GM19455 (cell line): ENCODE data around the gene STARD10.

Experiments
- ATAC-seq: cut with Tn5 transposase; IDR thresholded peaks from one replicate; pipeline ENCODE4 v1.9.1; 2021; ENCODE audit not compliant: unreplicated experiment

STARD10 gene

DNA sequence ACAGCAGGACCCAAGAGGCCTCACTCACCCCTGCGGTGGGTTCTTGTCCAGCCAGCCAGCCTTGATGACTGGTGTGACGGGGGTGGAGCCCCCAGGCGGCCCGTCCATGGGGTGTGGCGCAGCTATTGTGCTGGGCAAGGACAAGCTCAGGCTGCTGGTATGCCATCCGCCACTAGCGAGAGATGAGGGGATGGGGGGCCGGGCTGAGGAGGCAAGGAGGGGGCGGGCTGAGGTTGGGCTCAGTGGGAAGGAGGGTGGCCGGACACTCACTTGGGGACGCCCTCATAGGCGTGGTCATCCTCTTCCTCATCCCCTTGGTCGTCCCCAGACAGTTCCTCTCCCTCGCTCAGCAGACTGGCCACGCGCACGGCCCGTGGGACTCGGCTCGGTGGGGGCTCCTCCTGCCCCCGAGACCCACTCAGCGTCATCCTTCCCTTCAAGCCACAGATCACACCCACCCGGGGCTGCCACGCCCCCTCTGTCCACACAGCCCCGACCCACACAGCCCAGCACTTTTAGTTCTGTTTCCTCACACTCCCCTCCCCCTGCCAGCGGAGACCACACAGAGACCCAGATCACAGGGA, 81.6 kb downstream of the STARD10 start:
- no peak for ATAC-seq

GRCh38 chr11:72711141-72711540, 82.7 kb downstream of the STARD10 start:
- ATAC-seq = no peak

DNA sequence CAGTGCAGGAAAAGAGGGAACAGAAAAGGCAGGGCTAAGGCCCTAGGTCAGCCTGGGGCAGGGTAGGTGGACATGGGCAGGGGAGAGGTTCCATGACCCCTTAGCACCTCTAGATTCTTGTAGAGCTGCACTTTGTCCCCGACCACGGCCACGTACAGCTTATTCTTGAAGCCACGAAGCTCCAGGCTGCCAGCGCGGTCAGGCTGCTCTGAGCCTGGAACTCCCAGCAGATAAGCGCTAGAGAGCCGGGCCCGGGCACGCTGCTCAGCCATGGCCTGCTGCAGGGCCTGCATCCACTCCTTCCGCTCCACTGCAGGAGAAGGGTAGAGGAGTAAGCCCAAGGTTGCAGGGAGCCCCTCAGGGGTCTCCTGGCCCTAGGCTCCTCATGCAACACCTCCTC, 83.6 kb downstream of the STARD10 start:
- no peak for ATAC-seq

DNA sequence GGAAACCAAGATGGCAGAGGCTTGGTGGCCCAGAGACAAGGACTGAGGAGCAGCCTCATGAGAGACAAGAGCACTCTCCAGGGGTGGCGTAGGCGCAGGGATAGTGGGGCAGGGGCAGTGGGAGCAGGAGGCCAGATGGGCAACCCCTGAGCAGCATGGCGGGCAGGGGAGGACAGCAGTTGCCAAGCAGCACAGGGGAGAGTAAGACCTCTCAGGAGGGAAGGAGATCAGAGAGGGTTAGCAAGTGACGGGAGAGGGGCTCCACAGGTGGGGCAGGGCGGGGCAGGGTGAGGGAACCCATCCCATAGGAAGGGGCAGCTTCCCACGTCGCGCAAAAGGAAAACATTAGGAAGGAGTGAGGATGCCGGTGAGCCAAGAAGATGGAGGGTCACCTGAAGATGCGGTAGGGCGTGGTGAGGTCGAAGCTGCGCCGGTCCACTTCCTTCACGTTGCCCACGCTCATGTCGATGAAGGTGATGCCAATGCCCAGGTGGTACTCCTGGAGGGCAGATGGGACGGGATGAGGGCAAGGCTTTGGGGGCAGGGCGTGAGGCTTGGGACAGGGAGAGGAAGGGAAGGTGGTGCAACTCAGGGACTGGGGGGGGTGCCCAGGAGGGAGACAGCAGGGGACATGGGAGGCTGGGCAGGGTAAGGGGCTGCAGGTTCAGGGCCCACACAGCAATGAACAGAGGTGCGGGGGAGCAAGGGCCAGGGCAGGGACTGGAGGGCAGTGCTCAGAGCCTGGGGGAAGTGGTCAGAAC, 84.2 kb downstream of the STARD10 start:
- no peak for ATAC-seq

DNA sequence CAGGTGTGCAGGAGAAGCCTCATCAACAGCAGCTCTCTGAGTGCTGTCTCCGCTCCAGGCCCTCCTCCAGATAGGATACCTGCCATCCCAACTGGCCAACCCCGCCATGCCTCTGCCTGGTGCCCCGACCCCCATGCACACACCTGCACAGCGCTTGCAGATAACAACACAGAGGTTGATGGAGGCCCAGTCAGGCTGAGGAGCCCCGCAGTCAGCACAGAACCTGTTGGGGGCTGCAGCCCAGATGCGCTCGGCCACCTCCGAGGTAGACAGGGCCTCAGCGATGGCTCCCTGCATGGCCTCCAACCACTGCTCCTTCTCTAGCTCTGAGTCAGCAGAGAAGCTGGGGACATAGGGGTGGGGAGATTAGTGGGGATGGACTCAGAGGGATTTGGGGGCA, 86.8 kb downstream of the STARD10 start:
- ATAC-seq = no peak

GRCh38 chr11:72706579-72706978, 87.3 kb downstream of the STARD10 start:
- no peak for ATAC-seq

DNA sequence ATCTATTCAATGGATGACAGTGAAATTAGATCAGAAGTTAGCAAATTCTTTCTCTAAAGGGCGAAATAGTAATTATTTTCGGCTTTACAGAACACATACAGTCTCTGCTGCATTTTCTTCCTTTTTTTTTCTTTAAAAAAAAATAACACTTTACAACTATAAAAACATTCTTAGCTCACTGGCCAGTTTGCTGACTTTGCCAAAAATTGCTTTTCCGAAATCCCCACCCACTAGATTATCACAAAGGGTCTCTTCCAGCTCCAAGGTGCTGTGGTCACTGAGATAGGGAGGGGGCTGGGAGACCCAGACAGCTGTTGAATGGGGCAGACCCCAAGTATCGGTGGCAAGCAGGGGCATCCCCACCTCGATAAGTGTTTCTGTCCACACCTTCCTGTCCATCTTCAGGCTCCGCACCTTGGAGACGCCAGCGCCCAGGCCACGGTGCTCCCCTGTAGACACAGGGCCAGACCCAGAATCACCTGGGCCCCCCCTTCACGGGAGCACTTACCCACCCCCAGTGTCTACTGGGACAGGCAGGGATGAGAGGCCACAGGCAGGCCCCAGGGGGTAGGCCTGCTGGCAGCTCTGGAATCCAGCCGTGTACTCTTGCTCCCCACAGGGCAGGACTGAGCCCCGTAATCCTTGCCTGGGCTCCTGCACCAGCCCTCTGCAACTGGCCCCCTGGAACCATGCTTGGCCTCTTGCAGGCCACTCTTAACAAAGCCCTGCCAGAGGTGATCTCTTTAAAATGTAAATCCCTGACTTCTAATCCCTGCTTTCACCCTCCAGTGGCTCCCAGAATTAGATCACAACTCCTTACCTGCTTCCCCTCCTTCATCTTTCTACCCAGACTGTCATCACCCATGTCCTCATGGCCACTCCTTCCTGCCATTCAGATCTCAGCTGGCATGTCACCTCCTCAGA, 88.1 kb downstream of the STARD10 start:
- no peak for ATAC-seq

GRCh38 chr11:72704783-72705265, 89.0 kb downstream of the STARD10 start:
- no peak for ATAC-seq
